ENCODE measurements around the gene SMARCD3. TPM values are rescaled to one million over a fixed set of nuclear protein-coding genes. Genes with fewer than 3 reads are reported as not detected.

SMARCD3 gene
- total and polyA plus RNA-seq, 2 of the 8 experiments (the other 6 are each of a cell fraction or from before 2014, with no cell fraction given): 3.0 to 5.6 TPM

DNA sequence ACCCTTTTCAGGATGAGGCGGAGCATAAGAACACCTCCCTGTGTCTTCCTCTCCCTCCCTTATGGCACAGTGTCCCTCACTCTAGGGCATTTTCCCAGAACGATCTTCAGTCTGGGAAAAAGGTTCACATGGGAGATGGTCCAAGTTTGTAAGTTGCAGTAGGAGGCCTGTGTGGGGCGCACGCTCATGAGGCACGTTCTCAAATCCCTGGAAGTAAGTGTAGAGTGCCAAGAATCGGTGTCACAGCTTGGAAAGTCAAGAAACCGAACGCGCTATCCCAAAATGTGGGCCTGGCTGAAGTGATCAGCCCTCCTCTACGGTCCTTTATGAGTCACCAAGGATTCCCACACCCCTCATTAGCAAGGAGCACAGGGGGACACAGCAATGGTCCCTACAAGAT, 23.9 kb upstream of the SMARCD3 start (continued):
- TF ChIP-seq CHD7 (IDR thresholded peaks at IDR 0.05; ENCODE audit: insufficient replicate concordance, low read length): no peak
- TF ChIP-seq CHD2 (IDR thresholded peaks at IDR 0.05; ENCODE audit: low read length): no peak
- no peak for TF ChIP-seq RFX5 (IDR thresholded peaks at IDR 0.05; ENCODE audit: borderline replicate concordance, low read depth, low read length)
- TF ChIP-seq SIX5 (IDR thresholded peaks at IDR 0.05; ENCODE audit: low read depth, low read length): no peak
- no peak for TF ChIP-seq HDAC6 (IDR thresholded peaks at IDR 0.05; ENCODE audit: low read depth, low read length)
- TF ChIP-seq ZNF274 (IDR thresholded peaks at IDR 0.05; ENCODE audit: borderline replicate concordance, extremely low read depth, low read length): no peak
- no peak for TF ChIP-seq YY1 (IDR thresholded peaks at IDR 0.05; ENCODE audit: low read depth, low read length)
- no peak for TF ChIP-seq SAP30 (IDR thresholded peaks at IDR 0.05; ENCODE audit: insufficient read depth, insufficient replicate concordance, low read length)
- TF ChIP-seq CEBPB (IDR thresholded peaks at IDR 0.05; ENCODE audit: low read depth, low read length): no peak
- no peak for TF ChIP-seq SP4 (IDR thresholded peaks at IDR 0.05; ENCODE audit: low read length)
- no peak for TF ChIP-seq BCL11A (IDR thresholded peaks at IDR 0.05; ENCODE audit: low read depth in 2 of 2, low read length in 2 of 2)
- TF ChIP-seq CHD1 (IDR thresholded peaks at IDR 0.05; ENCODE audit: low read depth, low read length): no peak
- no peak for TF ChIP-seq CBX5 (IDR thresholded peaks at IDR 0.05; ENCODE audit: low read depth, low read length)
- no peak for TF ChIP-seq SP1 (IDR thresholded peaks at IDR 0.05; ENCODE audit: low read depth, low read length)

All from H1 (cell line).